Right cardiac atrium (tissue), 5 donors: Measurements from ENCODE around the gene STAU1. TPM values are rescaled to one million over a fixed set of nuclear protein-coding genes. Genes with fewer than 3 reads are reported as not detected.
A peak's percentile ranks its signal among the peaks of the same experiment; 100 is the strongest.
"Not testable (repeated sequence)": the region's sequence is repeated elsewhere in the genome, so short reads cannot be mapped to it uniquely, and the experiment has no call there.

Experiments used
- ATAC-seq, 2 donors: fragments of 200-7000 bp; cut with Tn5 transposase; one replicate each; pipeline versions ENCODE4 v1.8.0 to v1.9.1; 2020; ENCODE audit warnings: moderate library complexity in 2 of 2, mild to moderate bottlenecking in 1 of 2
- DNase-seq, 3 donors: peaks; one replicate each; pipeline ENCODE4 v3.0.0-alpha.2; 2020
- H3K27ac ChIP-seq: one replicate; pipeline ENCODE4 v1.5.1; 2013; ENCODE audit warnings: mild to moderate bottlenecking, low read length, control low read depth, moderate library complexity
- H3K27me3 ChIP-seq: one replicate; pipeline ENCODE4 v1.6.1; 2013; ENCODE audit not compliant: control insufficient read depth, insufficient read depth
- H3K4me1 ChIP-seq: one replicate; pipeline ENCODE4 v1.6.1; 2013; ENCODE audit warnings: low read length; ENCODE audit not compliant: control insufficient read depth, insufficient read depth
- H3K4me3 ChIP-seq: one replicate; pipeline ENCODE4 v1.5.1; 2013; ENCODE audit warnings: low read length, control low read depth
- H3K9me3 ChIP-seq: one replicate; pipeline ENCODE4 v1.6.1; 2013; ENCODE audit warnings: low read length; ENCODE audit not compliant: control insufficient read depth
- WGBS: extraction: QIAGEN DNeasy Blood & Tissue Kit; methylation state at CpG from one replicate; pipeline ENCODE4 v1.1.7; 2013; 5-methylcytosine and 5-hydroxymethylcytosine counted together
- intact Hi-C, 4 donors: fragments of 100-400 bp; cut with DNase I; formaldehyde crosslinking; loops; one replicate each; pipeline versions ENCODE4 v1.11.0 to v1.14.0; 2022 to 2023
- polyA plus RNA-seq: library from polyadenylated mRNA; stranded (reverse); fragments of 200-250 nt; gene quantifications from one replicate; pipeline ENCODE4 v1.2.3, GENCODE V29; 2013
- total RNA-seq, 4 donors: library from RNA; stranded (reverse); fragmentation: NEBNext Ultra II Directional; extraction: Animal tissue kit (Norgen Biotek cat#: 25700); gene quantifications; one replicate each; pipeline ENCODE4 v1.2.1, GENCODE V29; 2021
- donor health status: healthy with polysubstance abuse.
- donor health status: DM: no; HTN: yes; CAD: no.
- donor health status: DM: no; HTN: no; CAD: no.
- donor health status: DM: no; HTN: yes; CAD: no; lungs with severe emphysema.
- donor health status: DM: yes; HTN: yes; CAD: no.

The STAU1 gene
- total and polyA plus RNA-seq, 5 donors = 33.2 to 65.1 (median 58.5) TPM

DNA sequence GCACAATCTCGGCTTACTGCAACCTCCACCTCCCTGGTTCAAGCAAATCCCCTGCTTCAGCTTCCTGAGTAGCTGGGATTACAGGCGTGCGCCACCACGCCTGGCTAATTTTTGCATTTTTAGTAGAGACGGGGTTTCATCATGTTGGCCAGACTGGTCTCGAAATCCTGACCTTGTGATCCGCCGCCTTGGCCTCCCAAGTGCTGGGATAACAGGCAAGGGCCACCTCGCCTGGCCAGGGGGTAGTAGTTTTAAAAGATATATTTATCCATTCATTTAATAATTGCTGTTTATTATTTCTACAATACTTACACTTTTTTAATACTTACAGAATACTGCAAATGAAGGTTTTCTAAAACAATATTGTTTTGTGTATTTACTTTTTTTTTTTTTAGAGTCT is 15.6 kb upstream of the STAU1 start:
- 79% methylated on average over 9 of the region's 9 CpGs for WGBS
- ATAC-seq (no peak), DNase-seq (peak in 1 of 3 donors; percentile 30)
- Histone ChIP-seq H3K4me1 (no peaks in the 10 kb centered on the region), H3K9me3 (no peaks in the 10 kb centered on the region), H3K4me3 (no peak overlapping the region), H3K27me3 (no peaks in the 10 kb centered on the region), H3K27ac (no peak overlapping the region)
- intact Hi-C loops = no loop called here

- no peaks in the 10 kb centered on the region for H3K4me1 ChIP-seq
- no peak overlapping the region for H3K4me3 ChIP-seq
- 89% methylated on average over 7 of the region's 7 CpGs for WGBS
- ATAC-seq = no peak
- DNase-seq = no peak
- no peaks in the 10 kb centered on the region for H3K27me3 ChIP-seq
- no peaks in the 10 kb centered on the region for H3K9me3 ChIP-seq
- no peak overlapping the region for H3K27ac ChIP-seq
- intact Hi-C loops = no loop called here
Measured at GRCh38 chr20:49203011-49203410, 14.9 kb upstream of the STAU1 start.

DNA sequence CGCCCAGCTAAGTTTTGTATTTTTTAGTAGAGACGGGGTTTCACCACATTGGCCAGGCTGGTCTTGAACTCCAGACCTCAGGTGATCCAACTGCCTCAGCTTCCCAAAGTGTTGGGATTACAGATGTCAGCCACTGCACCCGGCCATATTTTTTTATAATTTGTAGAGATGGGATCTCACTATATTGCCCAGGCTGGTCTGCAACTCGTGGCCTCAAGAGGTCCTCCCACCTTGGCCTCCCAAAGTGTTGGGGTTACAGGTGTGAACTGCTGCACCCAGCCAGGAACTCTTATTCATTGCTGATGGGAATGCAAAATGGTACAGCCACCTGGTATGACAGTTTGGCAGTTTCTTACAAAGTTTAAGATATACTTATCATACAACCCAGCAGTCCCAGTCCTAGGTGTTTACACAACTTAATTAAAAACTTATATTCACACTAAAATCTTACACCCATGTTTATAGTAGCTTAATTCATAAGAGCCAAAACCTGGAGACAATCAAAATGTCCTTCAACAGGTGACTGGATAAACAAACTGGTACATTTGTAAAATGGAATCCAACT is 11.7 kb upstream of the STAU1 start:
- Histone ChIP-seq H3K4me1 (no peaks in the 10 kb centered on the region), H3K9me3 (no peaks in the 10 kb centered on the region), H3K4me3 (no peak overlapping the region), H3K27me3 (no peaks in the 10 kb centered on the region), H3K27ac (no peak overlapping the region)
- WGBS = 92% methylated on average over 4 of the region's 4 CpGs
- DNase-seq (no peak), ATAC-seq (no peak)
- intact Hi-C loops = no loop called here

DNA sequence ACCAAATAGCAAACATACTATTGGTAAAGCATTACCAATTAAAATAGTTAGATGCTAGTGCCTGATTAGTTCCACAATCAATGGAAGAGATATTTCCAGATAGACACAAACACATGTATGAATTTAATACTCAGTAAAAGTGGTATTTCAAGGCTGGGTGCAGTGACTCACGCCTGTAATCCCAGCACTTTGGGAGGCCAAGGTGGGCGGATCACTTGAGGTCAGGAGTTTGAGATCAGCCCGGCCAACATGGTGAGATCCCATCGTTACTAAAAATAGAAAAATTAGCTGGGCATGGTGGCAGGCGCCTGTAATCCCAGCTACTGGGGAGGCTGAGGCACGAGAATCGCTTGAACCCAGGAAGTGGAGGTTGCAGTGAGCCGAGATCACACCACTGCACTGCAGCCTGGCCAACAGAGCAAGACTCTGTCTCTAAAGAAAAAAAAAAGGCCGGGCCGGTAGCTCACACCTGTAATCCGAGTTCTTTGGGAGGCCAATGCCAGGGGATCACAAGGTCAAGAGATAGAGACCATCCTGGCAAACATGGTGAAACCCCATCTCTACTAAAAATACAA is 4.9 kb upstream of the STAU1 start:
- DNase-seq, H3K27me3 ChIP-seq, ATAC-seq, H3K27ac ChIP-seq, intact Hi-C loops, H3K4me1 ChIP-seq, H3K4me3 ChIP-seq, H3K9me3 ChIP-seq: not testable (repeated sequence)
- 85% methylated on average over 11 of the region's 11 CpGs for WGBS

- H3K9me3 ChIP-seq = no peaks in the 10 kb centered on the region
- peak in 1 of 3 donors; percentile 76 for DNase-seq
- H3K27ac ChIP-seq = peak overlapping the region; percentile 86
- H3K4me1 ChIP-seq = no peaks in the 10 kb centered on the region
- intact Hi-C loops = no loop called here
- peak in 1 of 2 donors; percentile 7 for ATAC-seq
- H3K4me3 ChIP-seq = peak overlapping the region; percentile 89
- WGBS = under 1% methylated on average over 29 of the region's 29 CpGs
- no peaks in the 10 kb centered on the region for H3K27me3 ChIP-seq
Measured at GRCh38 chr20:49187330-49187850, 744 bp downstream of the STAU1 start.

DNA sequence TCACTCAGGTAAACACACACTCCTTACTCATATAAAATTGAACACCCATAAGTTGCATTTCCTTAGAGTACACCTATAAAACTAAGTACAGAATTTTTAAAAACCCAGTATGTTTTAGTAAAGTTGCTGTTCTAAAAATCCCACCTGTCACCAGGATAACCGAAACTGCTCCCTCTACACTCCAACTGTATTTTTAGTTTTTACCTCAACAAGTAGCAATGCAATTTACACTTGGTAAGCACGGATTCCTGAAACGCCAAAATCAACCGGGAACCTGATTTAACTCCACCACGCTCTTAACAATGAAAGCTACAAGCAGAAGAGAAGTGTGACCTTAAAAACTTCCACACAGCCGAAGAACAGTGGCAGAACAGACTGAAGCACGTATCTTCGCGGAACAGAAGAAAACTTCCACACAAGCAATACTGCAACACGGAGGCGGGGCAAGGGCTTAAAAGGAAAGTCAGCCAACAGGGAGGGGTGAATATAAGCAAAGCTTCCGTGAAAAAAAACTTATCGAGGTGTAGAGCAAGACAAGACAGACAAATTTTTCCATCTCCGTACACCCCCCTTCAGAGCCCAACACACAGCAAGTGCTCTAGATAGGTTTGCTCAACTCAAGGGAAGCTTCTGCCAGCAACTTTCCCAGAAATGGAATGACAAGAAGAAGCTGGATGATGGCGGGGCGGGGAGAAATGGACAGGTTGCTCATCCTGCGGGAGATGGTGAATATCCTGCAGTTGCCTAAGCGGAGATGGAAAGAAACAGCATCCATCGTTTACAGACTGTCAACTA is 1.4 kb downstream of the STAU1 start:
- H3K27ac ChIP-seq = peak overlapping the region; percentile 86
- H3K4me1 ChIP-seq = no peaks in the 10 kb centered on the region
- ATAC-seq (peak in 1 of 2 donors; percentile 41), DNase-seq (peak in 2 of 3 donors; percentile 46 to 77)
- WGBS = under 1% methylated on average over 19 of the region's 19 CpGs
- intact Hi-C loops = no loop called here
- H3K27me3 ChIP-seq = no peaks in the 10 kb centered on the region
- H3K4me3 ChIP-seq = peak overlapping the region; percentile 89
- H3K9me3 ChIP-seq = no peaks in the 10 kb centered on the region

DNA sequence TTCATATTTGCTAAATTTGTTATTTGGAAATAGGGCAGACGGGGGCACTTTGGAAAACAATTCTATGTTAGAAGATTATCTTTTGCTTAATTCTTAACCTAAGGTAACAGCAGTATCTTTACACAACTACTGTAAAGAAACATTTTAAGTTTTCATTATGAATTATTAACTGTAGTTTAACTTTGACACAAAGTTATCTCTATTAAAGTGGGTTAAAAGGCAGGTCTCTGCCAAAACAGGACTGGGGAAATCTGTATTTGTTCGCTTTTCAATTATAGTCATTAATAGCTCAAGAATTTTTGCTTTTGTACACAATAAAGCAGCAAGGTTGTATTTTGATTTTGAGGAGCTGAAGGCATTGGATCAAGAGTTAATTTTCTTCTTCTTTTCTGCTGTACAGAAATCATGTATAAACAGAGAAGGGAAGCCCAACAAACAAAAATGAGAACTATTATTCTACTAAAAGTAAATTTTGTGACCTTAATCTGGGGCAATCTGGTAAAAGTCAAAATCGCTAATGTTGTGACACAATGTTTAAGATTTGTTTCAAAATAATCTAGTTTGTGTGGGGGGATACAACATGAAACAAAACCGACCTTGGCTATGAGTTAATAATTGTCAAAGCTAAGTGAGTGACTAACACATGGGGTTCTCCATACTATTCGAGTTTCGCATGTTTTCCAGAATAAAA is 2.9 kb downstream of the STAU1 start:
- Histone ChIP-seq H3K27ac (no peak overlapping the region), H3K27me3 (no peaks in the 10 kb centered on the region), H3K4me1 (peaks cover under 1% of the 10 kb centered on the region), H3K9me3 (no peaks in the 10 kb centered on the region), H3K4me3 (no peak overlapping the region)
- DNase-seq = no peak
- intact Hi-C loops = no loop called here
- WGBS = 81% methylated on average over 6 of the region's 6 CpGs
- ATAC-seq = no peak

DNA sequence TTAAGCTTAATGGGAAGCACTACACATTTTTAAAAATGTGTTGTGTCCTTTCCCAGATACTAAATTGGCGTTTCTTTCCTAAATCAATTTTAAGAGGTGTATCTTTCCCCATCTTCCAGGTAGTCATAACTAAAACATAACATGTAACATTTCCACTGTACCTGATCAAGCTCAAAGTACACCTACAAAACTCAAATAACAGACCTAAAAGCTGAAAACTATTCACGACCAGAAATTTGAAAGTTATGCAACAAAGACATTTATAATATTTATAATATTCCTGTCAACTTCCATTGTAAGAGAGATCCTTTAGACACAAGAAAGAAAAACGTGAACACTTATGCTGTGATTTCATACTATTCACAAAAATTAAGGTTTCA is 3.5 kb downstream of the STAU1 start:
- H3K4me1 ChIP-seq = peaks cover 2% of the 10 kb centered on the region
- intact Hi-C loops = no loop called here

GRCh38 chr20:49184084-49184501 is 4.0 kb downstream of the STAU1 start:
- H3K27me3 ChIP-seq, H3K4me3 ChIP-seq, DNase-seq, intact Hi-C loops, H3K9me3 ChIP-seq, ATAC-seq, H3K27ac ChIP-seq, H3K4me1 ChIP-seq: not testable (repeated sequence)
- WGBS = 85% methylated on average over 5 of the region's 5 CpGs

More for the DNA sequence above, 3.5 kb downstream of the STAU1 start:
- no peaks in the 10 kb centered on the region for H3K9me3 ChIP-seq
- H3K27ac ChIP-seq = no peak overlapping the region
- ATAC-seq (no peak), DNase-seq (no peak)
- no peaks in the 10 kb centered on the region for H3K27me3 ChIP-seq
- H3K4me3 ChIP-seq = no peak overlapping the region
- 69% methylated on average over 3 of the region's 3 CpGs for WGBS

DNA sequence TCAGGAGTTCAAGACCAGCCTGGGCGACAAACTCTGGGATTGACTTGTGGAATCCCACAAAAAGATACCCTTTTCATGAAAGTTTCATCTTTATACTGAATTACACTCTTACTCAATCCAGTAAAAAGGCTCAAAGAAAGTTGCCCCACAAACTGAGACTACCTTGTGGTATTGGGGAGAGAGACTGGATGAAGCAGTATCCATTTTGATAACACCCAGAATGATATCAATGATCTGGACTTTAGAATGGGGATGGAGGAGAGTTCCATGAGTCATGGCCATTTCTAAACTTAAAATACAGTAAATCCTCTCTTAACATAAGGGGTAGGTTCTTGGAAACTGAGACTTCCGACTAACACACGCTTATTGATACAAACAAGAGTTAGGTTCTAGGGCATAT is 4.7 kb downstream of the STAU1 start:
- Histone ChIP-seq H3K27ac (no peak overlapping the region), H3K4me1 (peaks cover 2% of the 10 kb centered on the region), H3K9me3 (no peaks in the 10 kb centered on the region), H3K27me3 (no peaks in the 10 kb centered on the region), H3K4me3 (no peak overlapping the region)
- WGBS = 98% methylated on average over 3 of the region's 3 CpGs
- DNase-seq (no peak), ATAC-seq (no peak)
- intact Hi-C loops = no loop called here
